ENCODE measurements around the gene MESD.

The MESD gene

DNA sequence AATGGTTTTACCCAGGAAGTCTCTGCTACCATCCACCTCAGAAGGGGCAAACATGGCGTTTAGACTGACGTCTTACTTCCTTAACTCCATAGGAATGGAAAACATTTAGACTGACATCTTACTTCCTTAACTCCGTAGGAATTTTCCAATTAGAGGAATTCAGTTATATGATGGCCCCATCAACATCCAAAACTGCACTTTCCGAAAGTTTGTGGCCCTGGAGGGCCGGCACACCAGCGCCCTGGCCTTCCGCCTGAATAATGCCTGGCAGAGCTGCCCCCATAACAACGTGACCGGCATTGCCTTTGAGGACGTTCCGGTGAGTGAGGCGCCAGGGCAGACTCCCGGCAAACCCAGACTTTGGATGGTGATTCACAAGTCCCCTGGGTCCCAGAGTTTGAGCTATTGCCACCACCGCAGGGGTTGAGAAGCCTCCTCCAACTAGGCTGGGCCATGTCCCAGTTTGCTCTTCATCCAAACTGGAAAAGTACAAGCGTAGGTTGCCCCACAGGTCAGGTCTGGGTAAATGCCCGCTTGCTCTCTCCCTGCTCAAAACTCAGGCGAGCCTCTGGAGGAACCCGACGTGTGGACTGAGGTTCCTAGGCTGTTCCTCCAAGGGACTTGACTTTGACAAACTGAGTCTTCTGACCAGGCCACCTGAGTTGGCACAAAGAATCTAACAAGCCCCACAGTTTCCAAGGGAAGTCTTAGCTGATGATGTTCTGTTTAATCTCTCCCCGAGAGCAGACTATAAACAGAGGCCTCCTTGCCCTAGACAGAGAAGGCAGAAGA is 57.7 kb downstream of the MESD start:
- Histone ChIP-seq H3K9ac (ENCODE audit: low read depth, low read length) (no peak overlapping the region), H3K27ac (ENCODE audit: low read depth, low read length) (no peak overlapping the region), H3K9me3 (ENCODE audit: insufficient read depth, low read depth, low read length) (no peaks in the 10 kb centered on the region), H3K4me1 (ENCODE audit: insufficient read depth, low read length) (peaks cover 9% of the 10 kb centered on the region), H3K36me3 (ENCODE audit: insufficient read depth, low read length) (no peaks in the 10 kb centered on the region), H3K27me3 (ENCODE audit: insufficient read depth, low read length) (no peaks in the 10 kb centered on the region), H3K4me3 (ENCODE audit: low read length) (no peak overlapping the region)
- WGBS: 95% methylated on average over 20 of the region's 20 CpGs

DNA sequence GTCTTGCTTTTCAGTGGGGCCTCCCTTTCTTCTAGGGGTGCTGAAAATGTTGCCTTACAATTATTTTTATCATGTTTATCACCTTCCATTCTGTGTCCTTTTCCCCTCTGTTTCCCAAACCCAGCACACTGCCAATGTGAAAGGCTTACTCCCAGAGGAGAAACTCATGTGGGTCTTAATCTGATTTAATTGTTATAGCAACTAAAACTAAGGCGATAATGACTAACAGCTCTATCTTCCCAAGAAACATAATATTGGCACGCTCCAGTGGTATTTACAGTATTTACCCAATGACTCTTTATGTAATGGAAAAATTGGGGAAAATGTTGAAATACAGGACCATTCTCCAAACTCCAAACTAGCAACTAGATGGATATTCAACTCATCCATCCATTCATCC is 58.4 kb downstream of the MESD start:
- Histone ChIP-seq H3K27me3 (ENCODE audit: insufficient read depth, low read length) (no peaks in the 10 kb centered on the region), H3K27ac (ENCODE audit: low read depth, low read length) (no peak overlapping the region), H3K9me3 (ENCODE audit: insufficient read depth, low read depth, low read length) (no peaks in the 10 kb centered on the region), H3K9ac (ENCODE audit: low read depth, low read length) (no peak overlapping the region), H3K36me3 (ENCODE audit: insufficient read depth, low read length) (no peaks in the 10 kb centered on the region), H3K4me3 (ENCODE audit: low read length) (no peak overlapping the region), H3K4me1 (ENCODE audit: insufficient read depth, low read length) (peaks cover 9% of the 10 kb centered on the region)
- no CpG with 5 or more reads among the region's 2 CpGs for WGBS

DNA sequence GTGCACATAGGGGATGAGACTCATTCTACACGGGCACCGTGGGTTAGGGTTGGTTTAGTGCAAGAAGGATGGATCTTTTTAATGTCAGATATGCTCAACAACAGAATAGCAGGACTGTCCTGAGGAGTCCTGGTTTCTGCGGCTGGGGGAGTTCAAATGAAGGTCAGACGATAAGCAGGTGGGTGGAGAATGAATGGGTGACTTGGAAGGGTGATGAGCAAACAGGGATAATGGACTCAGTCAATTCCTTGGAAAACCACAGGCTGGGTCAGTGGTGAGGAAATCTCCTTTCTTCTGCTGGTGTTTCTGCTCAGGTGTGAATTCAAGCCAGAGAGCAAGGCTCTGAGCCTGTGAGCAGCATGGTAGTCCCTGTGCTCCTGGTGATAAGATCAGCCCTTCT is 59.9 kb downstream of the MESD start:
- Histone ChIP-seq H3K4me3 (ENCODE audit: low read length) (no peak overlapping the region), H3K36me3 (ENCODE audit: insufficient read depth, low read length) (no peaks in the 10 kb centered on the region), H3K9ac (ENCODE audit: low read depth, low read length) (no peak overlapping the region), H3K4me1 (ENCODE audit: insufficient read depth, low read length) (peaks cover 3% of the 10 kb centered on the region; the same call in 1 of the 2 replicates), H3K27me3 (ENCODE audit: insufficient read depth, low read length) (no peaks in the 10 kb centered on the region), H3K27ac (ENCODE audit: low read depth, low read length) (no peak overlapping the region), H3K9me3 (ENCODE audit: insufficient read depth, low read depth, low read length) (no peaks in the 10 kb centered on the region)
- WGBS: 89% methylated on average over 4 of the region's 4 CpGs

DNA sequence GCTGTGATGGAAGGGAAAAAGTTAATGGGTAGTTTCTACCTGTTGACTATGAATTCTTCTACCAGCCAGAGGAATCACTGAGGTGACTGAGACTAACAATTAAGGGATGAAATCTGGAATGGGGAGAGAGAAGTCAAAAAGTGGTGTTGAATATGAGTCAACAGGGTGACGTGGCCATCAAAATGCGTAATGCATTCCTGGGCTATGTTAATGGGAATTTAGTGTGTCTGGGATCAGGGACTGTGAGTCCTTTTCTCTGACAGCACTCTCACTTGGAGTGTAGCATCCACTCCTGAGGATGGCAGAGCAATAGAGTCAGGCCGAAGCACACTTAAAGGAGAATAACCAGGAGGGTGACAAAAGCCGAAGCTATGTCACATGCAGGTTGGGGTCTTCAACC is 60.4 kb downstream of the MESD start:
- H3K4me3 ChIP-seq (ENCODE audit: low read length): no peak overlapping the region
- no peaks in the 10 kb centered on the region for H3K9me3 ChIP-seq (ENCODE audit: insufficient read depth, low read depth, low read length)
- no peaks in the 10 kb centered on the region for H3K4me1 ChIP-seq (ENCODE audit: insufficient read depth, low read length)
- H3K9ac ChIP-seq (ENCODE audit: low read depth, low read length): no peak overlapping the region
- H3K36me3 ChIP-seq (ENCODE audit: insufficient read depth, low read length): no peaks in the 10 kb centered on the region
- no peaks in the 10 kb centered on the region for H3K27me3 ChIP-seq (ENCODE audit: insufficient read depth, low read length)
- no peak overlapping the region for H3K27ac ChIP-seq (ENCODE audit: low read depth, low read length)
- 92% methylated on average over 4 of the region's 4 CpGs for WGBS

DNA sequence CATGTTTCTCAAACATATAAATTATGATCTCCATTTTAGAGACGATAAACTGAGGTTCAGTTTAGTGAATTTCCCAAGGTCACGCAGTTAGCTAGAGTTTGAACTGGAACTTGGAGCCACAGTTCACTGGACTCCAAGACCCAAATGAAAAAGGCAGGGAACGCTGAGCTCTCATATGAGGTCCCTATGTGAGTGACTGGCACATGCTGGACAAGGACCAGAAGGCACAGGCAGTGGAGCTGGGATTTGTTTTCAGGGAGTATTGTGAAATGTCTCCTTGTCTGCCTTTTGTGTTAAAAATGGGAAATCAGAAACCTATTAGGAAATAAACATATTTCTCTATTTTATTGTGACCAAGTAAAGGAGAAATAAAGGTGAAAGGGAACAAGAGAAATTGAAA is 63.5 kb downstream of the MESD start:
- H3K4me3 ChIP-seq (ENCODE audit: low read length): no peak overlapping the region
- H3K9ac ChIP-seq (ENCODE audit: low read depth, low read length): no peak overlapping the region
- no peaks in the 10 kb centered on the region for H3K36me3 ChIP-seq (ENCODE audit: insufficient read depth, low read length)
- H3K27me3 ChIP-seq (ENCODE audit: insufficient read depth, low read length): no peaks in the 10 kb centered on the region
- no peak overlapping the region for H3K27ac ChIP-seq (ENCODE audit: low read depth, low read length)
- no peaks in the 10 kb centered on the region for H3K9me3 ChIP-seq (ENCODE audit: insufficient read depth, low read depth, low read length)
- 90% methylated on average over 3 of the region's 3 CpGs for WGBS
- H3K4me1 ChIP-seq (ENCODE audit: insufficient read depth, low read length): no peaks in the 10 kb centered on the region

DNA sequence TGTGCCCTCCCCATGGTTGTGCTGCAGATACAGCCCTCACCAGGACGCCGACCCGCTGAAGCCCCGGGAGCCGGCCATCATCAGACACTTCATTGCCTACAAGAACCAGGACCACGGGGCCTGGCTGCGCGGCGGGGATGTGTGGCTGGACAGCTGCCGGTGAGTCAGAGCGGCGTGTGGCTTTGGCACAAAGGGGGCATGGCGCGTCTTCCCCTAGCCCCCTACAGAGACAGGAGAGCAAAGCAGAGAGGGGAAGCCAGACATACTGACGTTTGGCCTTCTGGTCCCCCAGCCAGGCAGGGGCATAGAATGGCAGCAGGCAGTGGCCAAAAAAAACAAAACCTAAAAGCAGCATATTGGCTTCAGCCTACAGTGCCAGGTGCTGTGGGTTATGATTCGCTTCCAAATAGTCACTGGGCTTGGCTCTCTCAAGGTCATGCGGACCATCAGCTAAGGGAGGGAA is 64.0 kb downstream of the MESD start:
- Histone ChIP-seq H3K9me3 (ENCODE audit: insufficient read depth, low read depth, low read length) (no peaks in the 10 kb centered on the region), H3K9ac (ENCODE audit: low read depth, low read length) (no peak overlapping the region), H3K4me3 (ENCODE audit: low read length) (no peak overlapping the region), H3K4me1 (ENCODE audit: insufficient read depth, low read length) (no peaks in the 10 kb centered on the region), H3K27ac (ENCODE audit: low read depth, low read length) (no peak overlapping the region), H3K27me3 (ENCODE audit: insufficient read depth, low read length) (no peaks in the 10 kb centered on the region), H3K36me3 (ENCODE audit: insufficient read depth, low read length) (no peaks in the 10 kb centered on the region)
- 95% methylated on average over 17 of the region's 17 CpGs for WGBS

- no peaks in the 10 kb centered on the region for H3K27me3 ChIP-seq (ENCODE audit: insufficient read depth, low read length)
- no peak overlapping the region for H3K27ac ChIP-seq (ENCODE audit: low read depth, low read length)
- H3K4me1 ChIP-seq (ENCODE audit: insufficient read depth, low read length): no peaks in the 10 kb centered on the region
- no peaks in the 10 kb centered on the region for H3K9me3 ChIP-seq (ENCODE audit: insufficient read depth, low read depth, low read length)
- H3K4me3 ChIP-seq (ENCODE audit: low read length): no peak overlapping the region
- H3K9ac ChIP-seq (ENCODE audit: low read depth, low read length): no peak overlapping the region
- no peaks in the 10 kb centered on the region for H3K36me3 ChIP-seq (ENCODE audit: insufficient read depth, low read length)
- WGBS: 93% methylated on average over 4 of the region's 4 CpGs
Measured at GRCh38 chr15:80924278-80924677, 65.3 kb downstream of the MESD start.

DNA sequence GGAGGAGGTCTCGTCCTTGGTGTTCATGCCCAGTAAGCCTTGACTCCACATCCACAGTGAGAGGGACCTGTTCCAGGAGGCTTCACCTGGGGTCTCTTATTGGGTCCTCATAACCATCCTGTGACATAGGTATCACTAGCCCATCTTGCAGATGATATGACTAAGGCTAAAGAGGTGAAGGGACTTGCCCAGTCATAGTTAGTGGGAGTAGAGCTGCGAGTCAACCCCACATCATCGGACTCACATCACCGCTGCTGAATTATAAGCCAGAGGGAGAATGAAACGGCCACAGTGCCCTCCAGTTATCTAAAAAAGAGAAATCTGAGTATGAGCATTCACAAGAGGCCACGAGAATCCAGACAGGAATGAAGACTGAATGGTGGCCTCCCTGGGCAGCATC is 66.0 kb downstream of the MESD start:
- no peaks in the 10 kb centered on the region for H3K36me3 ChIP-seq (ENCODE audit: insufficient read depth, low read length)
- 93% methylated on average over 6 of the region's 6 CpGs for WGBS

DNA sequence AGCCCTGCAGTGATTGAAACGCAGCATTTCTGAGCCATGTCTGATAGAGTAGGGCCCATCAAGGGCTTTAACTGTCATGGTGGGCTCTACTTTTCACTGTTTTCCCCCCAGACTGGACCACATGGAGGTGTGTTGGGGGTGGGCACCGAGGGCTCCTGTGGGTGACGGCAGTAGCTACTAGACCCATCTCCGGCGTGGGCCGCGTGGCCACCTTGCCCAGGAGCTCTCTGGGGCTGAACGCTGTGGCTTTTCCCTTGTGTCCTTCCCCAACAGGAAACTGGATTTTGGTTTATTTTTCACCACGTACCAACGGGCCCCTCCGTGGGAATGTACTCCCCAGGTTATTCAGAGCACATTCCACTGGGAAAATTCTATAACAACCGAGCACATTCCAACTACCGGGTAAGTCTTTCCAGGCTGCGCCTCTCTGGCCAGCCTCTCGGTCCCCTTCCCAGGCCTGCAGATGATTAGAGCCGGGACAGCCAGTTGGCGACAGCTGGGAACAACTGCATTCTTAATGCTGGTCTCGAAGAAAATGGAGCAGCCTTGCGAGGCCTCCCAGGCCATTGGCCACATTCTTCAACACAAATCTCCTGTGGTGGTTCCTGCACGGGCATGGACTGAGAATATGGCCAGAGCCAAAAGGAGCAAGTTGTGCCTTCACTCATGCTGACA is 67.7 kb downstream of the MESD start:
- 93% methylated on average over 20 of the region's 20 CpGs for WGBS
- H3K27ac ChIP-seq (ENCODE audit: low read depth, low read length): no peak overlapping the region
- H3K9ac ChIP-seq (ENCODE audit: low read depth, low read length): no peak overlapping the region
- H3K4me1 ChIP-seq (ENCODE audit: insufficient read depth, low read length): no peaks in the 10 kb centered on the region
- no peaks in the 10 kb centered on the region for H3K36me3 ChIP-seq (ENCODE audit: insufficient read depth, low read length)
- H3K27me3 ChIP-seq (ENCODE audit: insufficient read depth, low read length): no peaks in the 10 kb centered on the region
- H3K9me3 ChIP-seq (ENCODE audit: insufficient read depth, low read depth, low read length): no peaks in the 10 kb centered on the region
- H3K4me3 ChIP-seq (ENCODE audit: low read length): no peak overlapping the region

More for the DNA sequence above, 66.0 kb downstream of the MESD start:
- H3K4me1 ChIP-seq (ENCODE audit: insufficient read depth, low read length): no peaks in the 10 kb centered on the region
- no peaks in the 10 kb centered on the region for H3K9me3 ChIP-seq (ENCODE audit: insufficient read depth, low read depth, low read length)
- H3K27me3 ChIP-seq (ENCODE audit: insufficient read depth, low read length): no peaks in the 10 kb centered on the region
- no peak overlapping the region for H3K9ac ChIP-seq (ENCODE audit: low read depth, low read length)
- no peak overlapping the region for H3K27ac ChIP-seq (ENCODE audit: low read depth, low read length)
- H3K4me3 ChIP-seq (ENCODE audit: low read length): no peak overlapping the region

GRCh38 chr15:80920271-80920699 is 69.3 kb downstream of the MESD start:
- WGBS: 94% methylated on average over 5 of the region's 5 CpGs
- no peaks in the 10 kb centered on the region for H3K9me3 ChIP-seq (ENCODE audit: insufficient read depth, low read depth, low read length)

GRCh38 chr15:80918196-80918783 is 71.3 kb downstream of the MESD start:
- no peak overlapping the region for H3K9ac ChIP-seq (ENCODE audit: low read depth, low read length)
- no peaks in the 10 kb centered on the region for H3K36me3 ChIP-seq (ENCODE audit: insufficient read depth, low read length)
- H3K9me3 ChIP-seq (ENCODE audit: insufficient read depth, low read depth, low read length): no peaks in the 10 kb centered on the region
- WGBS: 85% methylated on average over 5 of the region's 5 CpGs
- no peaks in the 10 kb centered on the region for H3K27me3 ChIP-seq (ENCODE audit: insufficient read depth, low read length)
- H3K4me3 ChIP-seq (ENCODE audit: low read length): no peak overlapping the region
- no peak overlapping the region for H3K27ac ChIP-seq (ENCODE audit: low read depth, low read length)
- H3K4me1 ChIP-seq (ENCODE audit: insufficient read depth, low read length): peaks cover 14% of the 10 kb centered on the region

More at GRCh38 chr15:80920271-80920699, 69.3 kb downstream of the MESD start:
- Histone ChIP-seq H3K4me3 (ENCODE audit: low read length) (no peak overlapping the region), H3K27me3 (ENCODE audit: insufficient read depth, low read length) (no peaks in the 10 kb centered on the region), H3K4me1 (ENCODE audit: insufficient read depth, low read length) (peaks cover 11% of the 10 kb centered on the region), H3K9ac (ENCODE audit: low read depth, low read length) (no peak overlapping the region), H3K36me3 (ENCODE audit: insufficient read depth, low read length) (no peaks in the 10 kb centered on the region), H3K27ac (ENCODE audit: low read depth, low read length) (no peak overlapping the region)

All from HUES64 (cell line).